SK-N-SH (cell line): ENCODE data around the gene ZEB2. TPM values are rescaled to one million over a fixed set of nuclear protein-coding genes. Genes with fewer than 3 reads are reported as not detected.

Experiments used
- CTCF ChIA-PET: fragments of 300-600, 350-600 bp; formaldehyde crosslinking; extraction: SDS; loops from one replicate; lab custom pipeline; 2021; lab: Yijun Ruan, JAX
- POLR2A ChIA-PET: fragments of 350-600 bp; sonication (Branson Sonifier 250); formaldehyde crosslinking; extraction: SDS; loops from one replicate; lab custom pipeline; 2020; ENCODE audit warnings: antibody characterized with exemption, inconsistent platforms; lab: Yijun Ruan, JAX
- DNase-seq: peaks from one replicate; pipeline ENCODE4 v3.0.0; 2012
- H2AFZ ChIP-seq: fragments of 200-600 bp; sonication (generic); 2 replicates; pipeline ENCODE4 v1.8.1; 2016; ENCODE audit warnings: antibody characterized with exemption, mild to moderate bottlenecking, low read depth
- H3F3A ChIP-seq: fragments of 200-600 bp; sonication (generic); replicated peaks from 2 replicates; pipeline ENCODE3; 2016; ENCODE audit warnings: antibody characterized with exemption, mild to moderate bottlenecking; ENCODE audit not compliant: insufficient read depth
- H3K27ac ChIP-seq, 2 experiments: fragments of 200-500 bp in 1 of 2; fragments of 200-600 bp in 1 of 2; sonication (Bioruptor generic) in 1 of 2; sonication (generic), shearing (Covaris generic) in 1 of 2; 2 replicates each; pipeline versions ENCODE4 v1.5.1 to v1.6.1; 2014 to 2016; ENCODE audit warnings: low read depth in 2 of 2, inconsistent platforms in 1 of 2, low read length in 1 of 2, mild to moderate bottlenecking in 1 of 2, mixed read lengths in 1 of 2
- H3K27me3 ChIP-seq: fragments of 200-600 bp; sonication (generic), shearing (Covaris generic); 2 replicates; pipeline ENCODE4 v1.6.1; 2016; ENCODE audit warnings: mixed run types; ENCODE audit not compliant: insufficient read depth
- H3K36me3 ChIP-seq, 2 experiments: fragments of 200-500 bp in 1 of 2; fragments of 200-600 bp in 1 of 2; sonication (Bioruptor generic) in 1 of 2; sonication (generic) in 1 of 2; replicated peaks in 1 of 2; 2 replicates each; pipeline versions ENCODE3 to v1.5.1; 2014 to 2016; ENCODE audit warnings: low read length in 1 of 2, mild to moderate bottlenecking in 1 of 2; ENCODE audit not compliant: insufficient read depth in 2 of 2, control insufficient read depth in 1 of 2
- H3K4me1 ChIP-seq, 2 experiments: fragments of 200-500 bp in 1 of 2; fragments of 200-600 bp in 1 of 2; sonication (Bioruptor generic) in 1 of 2; sonication (generic), shearing (Covaris generic) in 1 of 2; 2 replicates each; pipeline versions ENCODE4 v1.5.1 to v1.6.1; 2014 to 2016; ENCODE audit warnings: low read depth in 1 of 2, low read length in 1 of 2, mixed run types in 1 of 2; ENCODE audit not compliant: insufficient read depth in 2 of 2, control insufficient read depth in 1 of 2
- H3K4me2 ChIP-seq: fragments of 200-600 bp; sonication (generic), shearing (Covaris generic); 2 replicates; pipeline ENCODE4 v1.6.1; 2017; ENCODE audit warnings: mixed run types
- H3K4me3 ChIP-seq, 2 experiments: fragments of 200-500 bp in 1 of 2; fragments of 200-600 bp in 1 of 2; sonication (Bioruptor generic) in 1 of 2; sonication (generic), shearing (Covaris generic) in 1 of 2; 2 replicates each; pipeline versions ENCODE4 v1.5.1 to v1.8.1; 2014 to 2016; ENCODE audit warnings: low read depth in 2 of 2, inconsistent platforms in 1 of 2, low read length in 1 of 2, mild to moderate bottlenecking in 1 of 2, mixed read lengths in 1 of 2, moderate library complexity in 1 of 2
- H3K79me2 ChIP-seq: fragments of 200-600 bp; sonication (generic); 2 replicates; pipeline ENCODE4 v1.8.1; 2017; ENCODE audit warnings: mild to moderate bottlenecking; ENCODE audit not compliant: insufficient read depth
- H3K9ac ChIP-seq: fragments of 200-600 bp; sonication (generic); 2 replicates; pipeline ENCODE4 v1.6.1; 2017; ENCODE audit warnings: mixed run types
- H3K9me2 ChIP-seq: fragments of 200-600 bp; sonication (generic); 2 replicates; pipeline ENCODE4 v1.6.1; 2017; ENCODE audit warnings: mixed run types
- H3K9me3 ChIP-seq: fragments of 200-600 bp; sonication (generic); 2 replicates; pipeline ENCODE4 v1.6.1; 2017; ENCODE audit warnings: mixed run types, mild to moderate bottlenecking, moderate library complexity
- H4K20me1 ChIP-seq: fragments of 200-600 bp; sonication (generic); 2 replicates; pipeline ENCODE4 v1.6.1; 2017; ENCODE audit warnings: mild to moderate bottlenecking, mixed run types; ENCODE audit not compliant: insufficient read depth
- CHD2 ChIP-seq: fragments of 150-350 bp; IDR thresholded peaks from 2 replicates; pipeline ENCODE4 v1.6.1; 2018; ENCODE audit warnings: low read length; ENCODE audit not compliant: partially characterized antibody
- EP300 ChIP-seq, 2 experiments: IDR thresholded peaks; 2 replicates each; pipeline versions ENCODE4 v1.4.0 to v1.6.1; 2012; ENCODE audit warnings: borderline replicate concordance in 1 of 2, low read depth in 1 of 2, low read length in 1 of 2
- FOSL2 ChIP-seq: IDR thresholded peaks from 2 replicates; pipeline ENCODE4 v1.4.0; 2012; ENCODE audit warnings: low read depth, mild to moderate bottlenecking, moderate library complexity, borderline replicate concordance
- FOXM1 ChIP-seq: IDR thresholded peaks from 2 replicates; pipeline ENCODE4 v1.4.0; 2012; ENCODE audit warnings: low read depth, mild to moderate bottlenecking
- GABPA ChIP-seq: IDR thresholded peaks from 2 replicates; pipeline ENCODE4 v1.4.0; 2012; ENCODE audit warnings: low read depth, mild to moderate bottlenecking
- IRF3 ChIP-seq: fragments of 150-350 bp; IDR thresholded peaks from 2 replicates; pipeline ENCODE4 v1.6.1; 2016; ENCODE audit warnings: mild to moderate bottlenecking, low read depth, low read length
- JUND ChIP-seq: IDR thresholded peaks from 2 replicates; pipeline ENCODE4 v1.4.0; 2012
- MXI1 ChIP-seq: IDR thresholded peaks from 2 replicates; pipeline ENCODE4 v1.6.1; 2012; ENCODE audit warnings: mild to moderate bottlenecking, low read depth, low read length, improper control_type of control experiment
- POLR2AphosphoS5 ChIP-seq: IDR thresholded peaks from 2 replicates; pipeline ENCODE4 v1.6.1; 2012; ENCODE audit warnings: low read depth, low read length
- RAD21 ChIP-seq: IDR thresholded peaks from 2 replicates; pipeline ENCODE4 v1.6.1; 2012; ENCODE audit warnings: mild to moderate bottlenecking, low read length
- RCOR1 ChIP-seq: fragments of 150-350 bp; IDR thresholded peaks from 2 replicates; pipeline ENCODE4 v1.6.1; 2017; ENCODE audit warnings: antibody characterized with exemption, low read length
- REST ChIP-seq: IDR thresholded peaks from 2 replicates; pipeline ENCODE4 v1.6.1; 2012; ENCODE audit warnings: mild to moderate bottlenecking, low read depth, low read length, moderate library complexity
- RXRA ChIP-seq: IDR thresholded peaks from 2 replicates; pipeline ENCODE4 v1.4.0; 2012; ENCODE audit warnings: low read depth, mild to moderate bottlenecking, borderline replicate concordance
- SIN3A ChIP-seq: IDR thresholded peaks from 2 replicates; pipeline ENCODE4 v1.6.1; 2012; ENCODE audit warnings: low read depth, mild to moderate bottlenecking, low read length, moderate library complexity, borderline replicate concordance
- SMC3 ChIP-seq: IDR thresholded peaks from 2 replicates; pipeline ENCODE4 v1.6.1; 2012; ENCODE audit warnings: low read depth, low read length, improper control_type of control experiment
- TCF12 ChIP-seq: IDR thresholded peaks from 2 replicates; pipeline ENCODE4 v1.4.0; 2012
- USF1 ChIP-seq: IDR thresholded peaks from 2 replicates; pipeline ENCODE4 v1.4.0; 2012; ENCODE audit warnings: low read depth, borderline replicate concordance
- USF2 ChIP-seq: fragments of 150-350 bp; IDR thresholded peaks from 2 replicates; pipeline ENCODE4 v1.6.1; 2017; ENCODE audit warnings: antibody characterized with exemption, low read length, low read depth, borderline replicate concordance
- YY1 ChIP-seq: IDR thresholded peaks from 2 replicates; pipeline ENCODE4 v1.4.0; 2012; ENCODE audit warnings: low read depth, mild to moderate bottlenecking
- ZBTB33 ChIP-seq: IDR thresholded peaks from 2 replicates; pipeline ENCODE4 v1.4.0; 2012; ENCODE audit warnings: low read depth, borderline replicate concordance
- WGBS: methylation state at CpG from one replicate; pipeline ENCODE4 v1.1.6; 2017; ENCODE audit warnings: low lambda C conversion rate; 5-methylcytosine and 5-hydroxymethylcytosine counted together
- polyA plus RNA-seq, 3 experiments: library from polyadenylated mRNA; depleted of rRNA; stranded (reverse); fragments of >200 nt; gene quantifications; 2 replicates each; pipeline ENCODE4 v1.2.3, GENCODE V29; 2012

ZEB2 gene
- polyA plus RNA-seq, 1 of the 3 experiments (the other 2 are of a cell fraction): 16.3 TPM

GRCh38 chr2:144522176-144522896, 2.4 kb upstream of the ZEB2 start:
- CTCF ChIA-PET: interaction anchor here (0.7 kb wide), 1 partner anchor 853 kb away, joined by 3 read pairs; no protein-coding TSS in a partner anchor

More at GRCh38 chr2:144522176-144522896, 2.4 kb upstream of the ZEB2 start:
- Histone ChIP-seq H4K20me1 (no peaks in the 10 kb centered on the region), H3K4me3 (peak overlapping the region; percentile 67 to 70), H2AFZ (peak overlapping the region; percentile 97), H3K27me3 (no peaks in the 10 kb centered on the region), H3K4me1 (peaks cover 15 to 20% of the 10 kb centered on the region in 2 experiments; a peak in 3 of 4 replicates), H3K36me3 (no peaks in the 10 kb centered on the region), H3K9me3 (no peaks in the 10 kb centered on the region), H3K9ac (peak overlapping the region; percentile 66), H3K4me2 (peak overlapping the region; percentile 92), H3K27ac (peak overlapping the region; percentile 77 to 87; a peak in 3 of 4 replicates), H3K79me2 (peaks cover 23% of the 10 kb centered on the region), H3K9me2 (no peaks in the 10 kb centered on the region), H3F3A (peaks cover 23% of the 10 kb centered on the region)
- DNase-seq: no peak
- WGBS: 32% methylated on average over 8 of the region's 8 CpGs
- no peak for TF ChIP-seq GABPA
- no peak for TF ChIP-seq REST
- no peak for TF ChIP-seq JUND
- TF ChIP-seq USF2: no peak
- TF ChIP-seq POLR2AphosphoS5: no peak
- no peak for TF ChIP-seq FOSL2
- TF ChIP-seq SIN3A: no peak
- TF ChIP-seq YY1: no peak
- TF ChIP-seq RXRA: no peak
- no peak for TF ChIP-seq IRF3
- TF ChIP-seq USF1: no peak
- no peak for TF ChIP-seq ZBTB33
- no peak for TF ChIP-seq TCF12
- TF ChIP-seq CHD2: no peak
- no peak for TF ChIP-seq MXI1
- TF ChIP-seq FOXM1: no peak
- no peak for TF ChIP-seq RCOR1
- no peak for TF ChIP-seq EP300 (IDR thresholded peaks at IDR 0.05; ENCODE audit: borderline replicate concordance in 1 of 2, low read depth in 1 of 2, low read length in 1 of 2)
- TF ChIP-seq SMC3: no peak
- no peak for TF ChIP-seq RAD21
- POLR2A ChIA-PET: no interaction called here
